ENCODE measurements around the gene DHX8. TPM values are rescaled to one million over a fixed set of nuclear protein-coding genes. Genes with fewer than 3 reads are reported as not detected.

The DHX8 gene
- total and polyA plus RNA-seq, 2 donors from 2014 or later: 28.7 to 53.9 TPM

- Histone ChIP-seq H3K9ac (ENCODE audit: low read length in 3 of 3) (peak within 1 kb of the TSS in 1 of 3 donors; percentile 23), H3K4me3 (ENCODE audit: low read length in 3 of 3) (peak within 1 kb of the TSS; percentile 25 to 59 (median 41)), H3K27ac (ENCODE audit: low read depth in 2 of 2, low read length in 2 of 2) (no peak within 1 kb of the TSS), H3K4me1 (ENCODE audit: control insufficient read depth in 2 of 3, insufficient read depth in 2 of 3, low read depth in 1 of 3, low read length in 3 of 3) (peaks cover 0 to 9% (median 6%) of the 10 kb centered on the region in 3 donors), H3K9me3 (ENCODE audit: control insufficient read depth in 2 of 3, insufficient read depth in 1 of 3, low read length in 3 of 3) (no peaks in the 10 kb centered on the region), H3K27me3 (ENCODE audit: control insufficient read depth, insufficient read depth, low read length) (peaks cover 2% of the 10 kb centered on the region), H3K36me3 (ENCODE audit: control insufficient read depth in 2 of 3, insufficient read depth in 3 of 3, low read length in 3 of 3) (no peaks in the 10 kb centered on the region)
- FAIRE-seq: peak; percentile 84
- TF ChIP-seq, protein P1, sequence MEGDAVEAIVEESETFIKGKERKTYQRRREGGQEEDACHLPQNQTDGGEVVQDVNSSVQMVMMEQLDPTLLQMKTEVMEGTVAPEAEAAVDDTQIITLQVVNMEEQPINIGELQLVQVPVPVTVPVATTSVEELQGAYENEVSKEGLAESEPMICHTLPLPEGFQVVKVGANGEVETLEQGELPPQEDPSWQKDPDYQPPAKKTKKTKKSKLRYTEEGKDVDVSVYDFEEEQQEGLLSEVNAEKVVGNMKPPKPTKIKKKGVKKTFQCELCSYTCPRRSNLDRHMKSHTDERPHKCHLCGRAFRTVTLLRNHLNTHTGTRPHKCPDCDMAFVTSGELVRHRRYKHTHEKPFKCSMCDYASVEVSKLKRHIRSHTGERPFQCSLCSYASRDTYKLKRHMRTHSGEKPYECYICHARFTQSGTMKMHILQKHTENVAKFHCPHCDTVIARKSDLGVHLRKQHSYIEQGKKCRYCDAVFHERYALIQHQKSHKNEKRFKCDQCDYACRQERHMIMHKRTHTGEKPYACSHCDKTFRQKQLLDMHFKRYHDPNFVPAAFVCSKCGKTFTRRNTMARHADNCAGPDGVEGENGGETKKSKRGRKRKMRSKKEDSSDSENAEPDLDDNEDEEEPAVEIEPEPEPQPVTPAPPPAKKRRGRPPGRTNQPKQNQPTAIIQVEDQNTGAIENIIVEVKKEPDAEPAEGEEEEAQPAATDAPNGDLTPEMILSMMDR (IDR thresholded peaks at IDR 0.05; ENCODE audit: borderline replicate concordance, extremely low read depth, insufficient read depth): no peak
- DNase-seq: peak; percentile 95 to 98 (median 97)
- intact Hi-C loops (cut with DNase I): no loop called here
Observed at GRCh38 chr17:43546319-43547188, 62.8 kb downstream of the DHX8 start, which contains the start of gene ETV4. TSS of gene ETV4 (minus strand) at chr17:43546340. CDS start at chr17:43545617, 723 bp downstream.

DNA sequence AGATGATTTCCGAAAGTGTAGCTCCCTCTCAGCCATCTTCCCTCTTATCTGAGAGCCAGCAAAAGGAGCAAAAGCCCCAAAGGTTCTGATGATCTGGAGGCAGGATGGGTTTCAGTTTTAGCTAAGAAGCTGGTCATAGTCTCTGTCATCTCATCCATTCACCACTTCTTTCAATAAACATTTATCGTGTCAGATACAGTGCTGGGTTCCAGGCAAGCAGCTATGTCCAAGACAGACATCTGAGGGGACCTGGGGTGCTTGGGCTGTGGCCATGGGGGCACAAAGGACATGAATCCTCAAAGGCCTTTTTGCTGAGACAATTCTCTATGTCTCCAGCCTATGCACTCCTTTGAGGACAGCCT lies 63.4 kb downstream of the DHX8 start:
- Histone ChIP-seq H3K27ac (ENCODE audit: low read depth in 2 of 2, low read length in 2 of 2) (no peak overlapping the region), H3K27me3 (ENCODE audit: control insufficient read depth, insufficient read depth, low read length) (no peaks in the 10 kb centered on the region), H3K9ac (ENCODE audit: low read length in 3 of 3) (no peak overlapping the region), H3K9me3 (ENCODE audit: control insufficient read depth in 2 of 3, insufficient read depth in 1 of 3, low read length in 3 of 3) (no peaks in the 10 kb centered on the region), H3K4me1 (ENCODE audit: control insufficient read depth in 2 of 3, insufficient read depth in 2 of 3, low read depth in 1 of 3, low read length in 3 of 3) (peaks cover 0 to 9% (median 6%) of the 10 kb centered on the region in 3 donors), H3K4me3 (ENCODE audit: low read length in 3 of 3) (peak overlapping the region in 1 of 3 donors; percentile 59), H3K36me3 (ENCODE audit: control insufficient read depth in 2 of 3, insufficient read depth in 3 of 3, low read length in 3 of 3) (no peaks in the 10 kb centered on the region)
- DNase-seq (no peak), FAIRE-seq (no peak)
- intact Hi-C loops (cut with DNase I): no loop called here
- TF ChIP-seq, protein P1 (IDR thresholded peaks at IDR 0.05; ENCODE audit: borderline replicate concordance, extremely low read depth, insufficient read depth): no peak

GRCh38 chr17:43547659-43548256 lies 64.0 kb downstream of the DHX8 start:
- intact Hi-C loops (cut with DNase I): no loop called here
- DNase-seq (no peak), FAIRE-seq (no peak)
- Histone ChIP-seq H3K9me3 (ENCODE audit: control insufficient read depth in 2 of 3, insufficient read depth in 1 of 3, low read length in 3 of 3) (no peaks in the 10 kb centered on the region), H3K4me3 (ENCODE audit: low read length in 3 of 3) (no peak overlapping the region), H3K9ac (ENCODE audit: low read length in 3 of 3) (no peak overlapping the region), H3K27me3 (ENCODE audit: control insufficient read depth, insufficient read depth, low read length) (no peaks in the 10 kb centered on the region), H3K4me1 (ENCODE audit: control insufficient read depth in 2 of 3, insufficient read depth in 2 of 3, low read depth in 1 of 3, low read length in 3 of 3) (peaks cover 0 to 9% (median 6%) of the 10 kb centered on the region in 3 donors), H3K36me3 (ENCODE audit: control insufficient read depth in 2 of 3, insufficient read depth in 3 of 3, low read length in 3 of 3) (no peaks in the 10 kb centered on the region), H3K27ac (ENCODE audit: low read depth in 2 of 2, low read length in 2 of 2) (no peak overlapping the region)
- TF ChIP-seq, protein P1 (IDR thresholded peaks at IDR 0.05; ENCODE audit: borderline replicate concordance, extremely low read depth, insufficient read depth): no peak

All from kidney (tissue), 14 donors.